PC-9 (cell line): ENCODE measurements around the gene CCL16.
"Not testable (repeated sequence)": the region's sequence is repeated elsewhere in the genome, so short reads cannot be mapped to it uniquely, and the experiment has no call there.

ENCODE experiments used
- EZH2 ChIP-seq: fragments of 200-600 bp; sonication (generic); IDR thresholded peaks from 2 replicates; pipeline ENCODE4 v1.8.0; 2017; ENCODE audit warnings: antibody characterized with exemption, low read depth
- TF ChIP-seq, protein P1 (sequence below): fragments of 200-600 bp; sonication (generic); conservative IDR thresholded peaks from 2 replicates; pipeline ENCODE4 v1.6.1; 2017; ENCODE audit warnings: mixed run types, antibody characterized with exemption, mild to moderate bottlenecking, moderate library complexity

DNA sequence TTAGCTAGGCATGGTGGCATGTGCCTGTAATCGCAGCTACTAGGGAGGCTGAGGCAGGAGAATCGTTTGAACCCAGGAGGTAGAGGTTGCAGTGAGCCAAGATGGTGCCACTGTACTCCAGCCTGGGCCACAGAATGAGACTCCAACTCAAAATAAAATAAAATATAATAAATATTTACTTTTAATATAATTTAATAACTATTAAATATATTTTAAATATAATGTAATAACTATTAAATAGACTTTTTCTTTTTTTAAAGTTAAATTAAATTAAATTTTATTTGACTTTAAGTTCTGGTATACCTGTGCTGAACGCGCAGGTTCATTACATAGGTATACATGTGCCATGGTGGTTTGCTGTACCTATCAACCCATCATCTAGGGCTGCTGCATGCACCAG is 34.6 kb upstream of the CCL16 start:
- TF ChIP-seq, protein P1, sequence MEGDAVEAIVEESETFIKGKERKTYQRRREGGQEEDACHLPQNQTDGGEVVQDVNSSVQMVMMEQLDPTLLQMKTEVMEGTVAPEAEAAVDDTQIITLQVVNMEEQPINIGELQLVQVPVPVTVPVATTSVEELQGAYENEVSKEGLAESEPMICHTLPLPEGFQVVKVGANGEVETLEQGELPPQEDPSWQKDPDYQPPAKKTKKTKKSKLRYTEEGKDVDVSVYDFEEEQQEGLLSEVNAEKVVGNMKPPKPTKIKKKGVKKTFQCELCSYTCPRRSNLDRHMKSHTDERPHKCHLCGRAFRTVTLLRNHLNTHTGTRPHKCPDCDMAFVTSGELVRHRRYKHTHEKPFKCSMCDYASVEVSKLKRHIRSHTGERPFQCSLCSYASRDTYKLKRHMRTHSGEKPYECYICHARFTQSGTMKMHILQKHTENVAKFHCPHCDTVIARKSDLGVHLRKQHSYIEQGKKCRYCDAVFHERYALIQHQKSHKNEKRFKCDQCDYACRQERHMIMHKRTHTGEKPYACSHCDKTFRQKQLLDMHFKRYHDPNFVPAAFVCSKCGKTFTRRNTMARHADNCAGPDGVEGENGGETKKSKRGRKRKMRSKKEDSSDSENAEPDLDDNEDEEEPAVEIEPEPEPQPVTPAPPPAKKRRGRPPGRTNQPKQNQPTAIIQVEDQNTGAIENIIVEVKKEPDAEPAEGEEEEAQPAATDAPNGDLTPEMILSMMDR = not testable (repeated sequence)
- TF ChIP-seq EZH2 = not testable (repeated sequence)
